K562 (cell line): ENCODE measurements around the gene PPP1R14B. TPM values are rescaled to one million over a fixed set of nuclear protein-coding genes. Genes with fewer than 3 reads are reported as not detected.

Experiments used
- ATF7 ChIP-seq: fragments of 450-650 bp; IDR thresholded peaks from 2 replicates; pipeline ENCODE4 v1.7.1; 2014; ENCODE audit warnings: mild to moderate bottlenecking, moderate library complexity
- BRD9 ChIP-seq: fragments of 450-650 bp; IDR thresholded peaks from 2 replicates; pipeline ENCODE4 v1.6.1; 2018; ENCODE audit warnings: low read depth; ENCODE audit not compliant: partially characterized antibody
- E2F4 ChIP-seq: sonication (generic); formaldehyde crosslinking; IDR thresholded peaks from 2 replicates; pipeline ENCODE4 v1.8.0; 2022; ENCODE audit warnings: mild to moderate bottlenecking, low read depth, missing genetic modification reagents
- FOXJ2 ChIP-seq: fragments of 200-800 bp; sonication (Bioruptor generic); IDR thresholded peaks from 2 replicates; pipeline ENCODE4 v1.6.1; 2016; ENCODE audit warnings: missing genetic modification characterization, missing compliant biosample characterization
- NFIC ChIP-seq: fragments of 450-650 bp; IDR thresholded peaks from 2 replicates; pipeline ENCODE4 v1.6.1; 2017; ENCODE audit warnings: mild to moderate bottlenecking, inconsistent platforms
- POLR2B ChIP-seq: fragments of 450-650 bp; IDR thresholded peaks from 2 replicates; pipeline ENCODE4 v1.6.1; 2018; ENCODE audit warnings: low read depth; ENCODE audit not compliant: partially characterized antibody
- RBFOX2 ChIP-seq: fragments of 200-400 bp; formaldehyde crosslinking; IDR thresholded peaks from 2 replicates; pipeline ENCODE4 v1.6.1; 2017; ENCODE audit warnings: low read depth, mild to moderate bottlenecking, low read length, moderate library complexity
- REST ChIP-seq, 2 experiments: fragments of 450-650 bp; formaldehyde crosslinking in 1 of 2; IDR thresholded peaks; 2 replicates each; pipeline versions ENCODE4 v1.4.0 to v1.6.1; 2014 to 2020; ENCODE audit warnings: mild to moderate bottlenecking in 2 of 2, borderline replicate concordance in 1 of 2, low read depth in 1 of 2
- UBTF ChIP-seq, 2 experiments: IDR thresholded peaks; 2 replicates each; pipeline ENCODE4 v1.6.1; 2012; ENCODE audit warnings: improper control_type of control experiment in 2 of 2, low read depth in 2 of 2, low read length in 2 of 2, borderline replicate concordance in 1 of 2
- ZC3H4 ChIP-seq: sonication (generic); formaldehyde crosslinking; IDR thresholded peaks from 2 replicates; pipeline ENCODE4 v1.9.0; 2021; ENCODE audit warnings: missing genetic modification reagents, borderline replicate concordance
- ZNF79 ChIP-seq: fragments of 250-450 bp; sonication (Bioruptor Pico); IDR thresholded peaks from 2 replicates; pipeline ENCODE4 v1.4.0; 2020; ENCODE audit warnings: low read depth, mild to moderate bottlenecking, moderate library complexity
- polyA plus RNA-seq, 8 experiments: library from polyadenylated mRNA; depleted of rRNA in 4 of 8; stranded (reverse) in 5 of 8; unstranded in 3 of 8; fragments of >200 nt; fragmentation: Nextera tagmentation in 2 of 8; fragmentation: Illumina TruSeq in 1 of 8; extraction: Ambion mirVana in 2 of 8; extraction: Trizol in 1 of 8; gene quantifications; 2 replicates each; pipeline versions ENCODE4 v1.2.1 to v1.2.3, GENCODE V29; 2011 to 2014; ENCODE audit warnings: inconsistent platforms in 1 of 8, missing spikeins in 1 of 8
- total RNA-seq, 7 experiments: library from RNA; depleted of rRNA in 6 of 7; stranded (reverse); fragments of >200 nt in 6 of 7; fragmentation: Illumina TruSeq in 2 of 7; extraction: Trizol in 2 of 7; gene quantifications; 2 replicates each; pipeline versions ENCODE4 v1.2.1 to v1.2.3, GENCODE V29; 2011 to 2021; ENCODE audit warnings: low replicate concordance in 1 of 7
- TF ChIP-seq, protein P1 (sequence below), 2 experiments: fragments of 450-650 bp; IDR thresholded peaks; 2 replicates each; pipeline ENCODE4 v1.6.1; 2016

Gene PPP1R14B
- total and polyA plus RNA-seq, 9 of the 15 experiments (the other 6 are each of a cell fraction or from before 2014, with no cell fraction given): 7.7 to 566 (median 212) TPM

GRCh38 chr11:64230171-64230984 is 16.4 kb downstream of the PPP1R14B start, which contains the start of gene DNAJC4 (continued):
- TF ChIP-seq POLR2B: peak; percentile 65
- no peak for TF ChIP-seq E2F4
- peak; percentile 42; the same call in 1 of the 2 replicates for TF ChIP-seq FOXJ2 (tag)
- TF ChIP-seq, protein P1, sequence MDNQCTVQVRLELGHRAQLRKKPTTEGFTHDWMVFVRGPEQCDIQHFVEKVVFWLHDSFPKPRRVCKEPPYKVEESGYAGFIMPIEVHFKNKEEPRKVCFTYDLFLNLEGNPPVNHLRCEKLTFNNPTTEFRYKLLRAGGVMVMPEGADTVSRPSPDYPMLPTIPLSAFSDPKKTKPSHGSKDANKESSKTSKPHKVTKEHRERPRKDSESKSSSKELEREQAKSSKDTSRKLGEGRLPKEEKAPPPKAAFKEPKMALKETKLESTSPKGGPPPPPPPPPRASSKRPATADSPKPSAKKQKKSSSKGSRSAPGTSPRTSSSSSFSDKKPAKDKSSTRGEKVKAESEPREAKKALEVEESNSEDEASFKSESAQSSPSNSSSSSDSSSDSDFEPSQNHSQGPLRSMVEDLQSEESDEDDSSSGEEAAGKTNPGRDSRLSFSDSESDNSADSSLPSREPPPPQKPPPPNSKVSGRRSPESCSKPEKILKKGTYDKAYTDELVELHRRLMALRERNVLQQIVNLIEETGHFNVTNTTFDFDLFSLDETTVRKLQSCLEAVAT (IDR thresholded peaks at IDR 0.05): no peak
- 0 out of 2 replicates have a peak, but pooled peaks have one; percentile 76 for TF ChIP-seq ZC3H4 (CRISPR knock-in tag)
- no peak for TF ChIP-seq ZNF79 (CRISPR knock-in tag)
- TF ChIP-seq ATF7: peak; percentile 68
- peak in 1 of 2 experiments; percentile 86; a peak in 2 of 4 replicates for TF ChIP-seq UBTF (IDR thresholded peaks at IDR 0.05; ENCODE audit: borderline replicate concordance in 1 of 2, low read depth in 2 of 2, low read length in 2 of 2)
- TF ChIP-seq RBFOX2: peak; percentile 78
- no peak for TF ChIP-seq BRD9
- TF ChIP-seq REST (IDR thresholded peaks at IDR 0.05; ENCODE audit: borderline replicate concordance): no peak
- peak; percentile 56; the same call in 1 of the 2 replicates for TF ChIP-seq REST (CRISPR knock-in tag; IDR thresholded peaks at IDR 0.05; ENCODE audit: low read depth)
- 0 out of 2 replicates have a peak, but pooled peaks have one; percentile 4 for TF ChIP-seq NFIC
